SIG-M5 treated with dmso at 0.1 percent for 504 hours (cell line): Measurements from ENCODE around the gene TYROBP.
A peak's percentile ranks its signal among the peaks of the same experiment; 100 is the strongest.

Experiments used
- DNase-seq: peaks from one replicate; lab custom pipeline; 2025; ENCODE audit not compliant: unreplicated experiment; lab: John Stamatoyannopoulos, UW

Gene TYROBP

GRCh38 chr19:35874392-35874930, 33.6 kb downstream of the TYROBP start:
- DNase-seq, result no peak

- DNase-seq, result no peak
Measured at GRCh38 chr19:35872180-35872579, 35.9 kb downstream of the TYROBP start.

GRCh38 chr19:35871611-35872010, 36.5 kb downstream of the TYROBP start:
- DNase-seq, result no peak

- no peak for DNase-seq
Measured at GRCh38 chr19:35870798-35871197, 37.3 kb downstream of the TYROBP start.

- DNase-seq, result peak; percentile 90
Measured at GRCh38 chr19:35870124-35870736, 37.9 kb downstream of the TYROBP start.

GRCh38 chr19:35869327-35870123, 38.6 kb downstream of the TYROBP start:
- peak; percentile 95 for DNase-seq

- DNase-seq, result no peak
Measured at GRCh38 chr19:35868823-35869326, 39.2 kb downstream of the TYROBP start.

GRCh38 chr19:35868172-35868822, 39.8 kb downstream of the TYROBP start, which contains the start of gene APLP1:
Gene APLP1, plus strand, starts transcription at chr19:35868574. Its CDS starts 63 bp downstream, at chr19:35868637.
- DNase-seq, result peak; percentile 45

- DNase-seq, result no peak
Measured at GRCh38 chr19:35863018-35863417, 45.1 kb downstream of the TYROBP start.

- DNase-seq, result no peak
Measured at GRCh38 chr19:35862528-35862927, 45.6 kb downstream of the TYROBP start.

- DNase-seq, result no peak
Measured at GRCh38 chr19:35861640-35862160, 46.4 kb downstream of the TYROBP start.

- no peak for DNase-seq
Measured at GRCh38 chr19:35860818-35861639, 47.1 kb downstream of the TYROBP start.

GRCh38 chr19:35860436-35860817, 47.7 kb downstream of the TYROBP start:
- no peak for DNase-seq

GRCh38 chr19:35859414-35859813, 48.7 kb downstream of the TYROBP start:
- DNase-seq, result no peak

GRCh38 chr19:35858311-35858710, 49.8 kb downstream of the TYROBP start:
- no peak for DNase-seq

GRCh38 chr19:35856546-35857149, 51.4 kb downstream of the TYROBP start, which contains the start of gene KIRREL2:
Gene KIRREL2, plus strand, starts transcription at chr19:35856911. Its CDS starts 209 bp downstream, at chr19:35857120.
- DNase-seq, result peak; percentile 52
